Measurements from ENCODE around the gene KBTBD8.

The KBTBD8 gene, protein sequence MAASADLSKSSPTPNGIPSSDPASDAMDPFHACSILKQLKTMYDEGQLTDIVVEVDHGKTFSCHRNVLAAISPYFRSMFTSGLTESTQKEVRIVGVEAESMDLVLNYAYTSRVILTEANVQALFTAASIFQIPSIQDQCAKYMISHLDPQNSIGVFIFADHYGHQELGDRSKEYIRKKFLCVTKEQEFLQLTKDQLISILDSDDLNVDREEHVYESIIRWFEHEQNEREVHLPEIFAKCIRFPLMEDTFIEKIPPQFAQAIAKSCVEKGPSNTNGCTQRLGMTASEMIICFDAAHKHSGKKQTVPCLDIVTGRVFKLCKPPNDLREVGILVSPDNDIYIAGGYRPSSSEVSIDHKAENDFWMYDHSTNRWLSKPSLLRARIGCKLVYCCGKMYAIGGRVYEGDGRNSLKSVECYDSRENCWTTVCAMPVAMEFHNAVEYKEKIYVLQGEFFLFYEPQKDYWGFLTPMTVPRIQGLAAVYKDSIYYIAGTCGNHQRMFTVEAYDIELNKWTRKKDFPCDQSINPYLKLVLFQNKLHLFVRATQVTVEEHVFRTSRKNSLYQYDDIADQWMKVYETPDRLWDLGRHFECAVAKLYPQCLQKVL

DNA sequence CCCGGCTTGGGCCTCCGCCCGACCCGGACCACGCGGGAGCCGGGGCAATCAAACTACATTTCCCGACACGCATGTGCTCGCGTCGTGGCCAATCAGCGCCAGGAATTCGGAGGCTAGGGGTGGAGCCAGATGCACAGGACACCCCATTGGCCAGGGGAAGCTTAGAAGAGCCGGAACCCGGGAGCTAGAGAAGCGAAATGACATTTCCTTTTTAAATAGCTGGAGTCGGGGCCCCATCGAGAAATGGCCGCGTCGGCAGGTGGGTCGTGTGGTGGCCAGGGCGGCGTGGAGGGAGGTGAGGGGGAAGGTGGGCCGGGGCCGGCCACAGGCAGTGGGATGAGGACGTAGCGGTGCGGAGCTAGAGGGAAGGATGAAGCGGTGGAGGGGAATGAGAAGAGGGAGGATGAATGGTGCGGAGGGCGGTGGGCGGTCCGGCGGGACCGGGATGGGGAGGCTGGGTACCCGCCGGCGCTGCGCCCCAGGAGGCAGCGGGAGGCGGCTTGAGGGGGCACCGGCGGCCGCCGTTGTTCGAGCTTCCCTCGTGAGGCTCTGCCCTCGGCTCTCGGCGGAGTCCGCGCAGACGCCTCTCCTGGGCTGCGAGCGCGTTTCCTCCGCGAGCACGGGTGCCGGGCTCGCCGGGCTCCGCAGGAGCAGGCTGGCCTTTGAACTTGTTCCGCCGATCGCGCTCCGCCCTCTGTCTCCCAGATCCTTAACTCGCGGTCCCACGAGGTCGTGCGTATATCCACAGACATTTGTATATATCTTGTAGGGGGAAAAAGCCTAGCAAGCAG, at the start of gene KBTBD8:
KBTBD8 (plus strand) TSS at position 195 of the 791 bp plus-strand sequence; CDS start at position 244, 49 bp downstream.
- no peaks in the 10 kb centered on the region for H3K9me3 Mint-ChIP-seq
- H3K27me3 Mint-ChIP-seq (ENCODE audit: low read depth), result peaks cover 23% of the 10 kb centered on the region
- H3K27ac Mint-ChIP-seq, result peak within 1 kb of the TSS; percentile 89

DNA sequence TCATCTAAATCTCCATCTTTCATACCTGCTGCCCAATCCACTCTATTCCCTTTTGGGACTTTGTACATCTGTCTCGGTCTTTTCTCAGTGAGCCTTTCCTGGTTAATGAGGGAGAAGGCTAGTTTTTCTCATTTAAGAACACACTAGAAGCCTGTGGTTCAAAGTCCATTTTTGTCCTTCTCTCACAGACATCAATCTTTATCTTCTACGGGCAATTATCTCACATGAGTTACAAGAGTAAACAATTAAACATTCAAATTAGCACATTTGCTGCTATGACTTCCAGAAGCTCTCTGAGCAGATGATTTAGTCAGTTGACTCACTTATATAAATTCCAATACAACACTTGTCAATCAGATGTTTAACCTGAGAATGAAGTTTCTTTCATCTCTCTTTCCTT, 49.3 kb upstream of the KBTBD8 start:
- no peaks in the 10 kb centered on the region for H3K27me3 Mint-ChIP-seq (ENCODE audit: low read depth)
- no peaks in the 10 kb centered on the region for H3K4me1 Mint-ChIP-seq (ENCODE audit: low read depth)
- H3K9me3 Mint-ChIP-seq, result no peaks in the 10 kb centered on the region
- no peaks in the 10 kb centered on the region for H3K36me3 Mint-ChIP-seq (ENCODE audit: low read depth)
- H3K27ac Mint-ChIP-seq, result no peak overlapping the region
- no peak overlapping the region for H3K4me3 Mint-ChIP-seq

More for the DNA sequence above, at the start of gene KBTBD8:
- Mint-ChIP-seq H3K4me3 (peak within 1 kb of the TSS; percentile 93), H3K4me1 (ENCODE audit: low read depth) (peaks cover 21% of the 10 kb centered on the region), H3K36me3 (ENCODE audit: low read depth) (peaks cover 4% of the 10 kb centered on the region)

DNA sequence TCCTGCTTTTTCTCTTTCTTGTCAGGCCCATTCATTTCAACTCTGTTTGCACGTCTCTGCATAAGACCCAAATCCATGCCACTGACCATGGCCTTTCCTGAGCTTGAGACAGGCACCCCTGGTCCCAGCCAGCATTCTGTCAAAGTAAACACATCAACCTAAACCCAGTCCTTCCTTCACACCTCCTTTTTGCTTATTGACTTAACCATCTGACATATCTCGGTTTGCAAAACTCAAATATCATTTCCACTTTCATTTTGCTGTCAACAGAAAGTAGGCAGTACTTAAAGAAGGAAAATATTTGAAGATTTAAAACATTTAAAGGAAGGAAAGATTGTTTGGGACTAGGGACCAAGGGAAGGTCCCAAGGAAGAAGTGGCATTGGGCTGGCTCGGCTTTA, 48.2 kb upstream of the KBTBD8 start:
- Mint-ChIP-seq H3K4me3 (no peak overlapping the region), H3K36me3 (ENCODE audit: low read depth) (no peaks in the 10 kb centered on the region), H3K4me1 (ENCODE audit: low read depth) (no peaks in the 10 kb centered on the region), H3K9me3 (no peaks in the 10 kb centered on the region), H3K27me3 (ENCODE audit: low read depth) (no peaks in the 10 kb centered on the region), H3K27ac (no peak overlapping the region)

DNA sequence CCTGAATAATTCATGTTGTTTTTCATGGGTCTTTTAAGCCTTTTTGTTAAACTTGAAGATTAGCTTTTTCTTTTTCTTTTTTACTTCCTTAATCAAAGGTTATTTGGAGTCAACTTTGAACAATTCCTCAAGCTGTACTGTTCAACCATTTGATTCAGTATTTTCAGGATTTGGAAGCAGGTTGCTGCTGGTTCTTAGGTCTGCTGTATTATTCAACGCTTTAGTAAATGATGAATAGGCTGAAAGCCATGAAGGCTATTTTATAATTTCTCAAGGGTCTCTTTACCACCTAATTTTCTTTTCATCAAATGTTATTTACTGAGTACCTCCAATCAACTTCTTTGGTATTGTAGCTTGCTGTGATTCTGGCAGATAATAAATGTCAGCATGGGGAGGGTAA, 45.8 kb upstream of the KBTBD8 start:
- no peak overlapping the region for H3K27ac Mint-ChIP-seq
- H3K4me3 Mint-ChIP-seq, result no peak overlapping the region
- no peaks in the 10 kb centered on the region for H3K9me3 Mint-ChIP-seq
- no peaks in the 10 kb centered on the region for H3K27me3 Mint-ChIP-seq (ENCODE audit: low read depth)
- H3K4me1 Mint-ChIP-seq (ENCODE audit: low read depth), result no peaks in the 10 kb centered on the region
- no peaks in the 10 kb centered on the region for H3K36me3 Mint-ChIP-seq (ENCODE audit: low read depth)

DNA sequence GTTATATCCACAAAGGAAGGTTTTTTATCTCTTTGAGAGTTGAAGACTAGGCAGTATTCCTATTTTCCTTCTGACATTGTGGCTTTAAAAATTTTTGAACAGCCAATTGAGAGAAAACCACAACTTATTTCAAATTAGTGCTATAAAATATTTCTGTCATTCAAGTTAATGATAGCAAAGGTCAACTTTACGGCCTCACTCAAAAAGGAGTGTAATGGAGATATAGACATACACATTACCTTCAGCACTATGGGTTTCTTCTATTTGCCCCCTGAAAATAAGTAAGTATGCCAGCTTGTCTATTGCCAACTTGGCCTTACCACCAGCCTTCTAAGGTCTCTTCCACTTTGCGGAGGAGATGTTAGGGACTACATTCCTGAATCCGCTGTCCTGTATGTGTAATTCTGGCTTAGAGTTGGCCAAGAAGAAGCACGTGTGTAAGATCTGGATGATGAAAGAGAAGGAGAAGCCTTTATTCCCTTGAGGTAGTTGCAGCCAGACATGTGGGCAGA, 44.1 kb upstream of the KBTBD8 start:
- Mint-ChIP-seq H3K9me3 (no peaks in the 10 kb centered on the region), H3K36me3 (ENCODE audit: low read depth) (no peaks in the 10 kb centered on the region), H3K4me3 (no peak overlapping the region), H3K4me1 (ENCODE audit: low read depth) (no peaks in the 10 kb centered on the region), H3K27ac (no peak overlapping the region), H3K27me3 (ENCODE audit: low read depth) (no peaks in the 10 kb centered on the region)

DNA sequence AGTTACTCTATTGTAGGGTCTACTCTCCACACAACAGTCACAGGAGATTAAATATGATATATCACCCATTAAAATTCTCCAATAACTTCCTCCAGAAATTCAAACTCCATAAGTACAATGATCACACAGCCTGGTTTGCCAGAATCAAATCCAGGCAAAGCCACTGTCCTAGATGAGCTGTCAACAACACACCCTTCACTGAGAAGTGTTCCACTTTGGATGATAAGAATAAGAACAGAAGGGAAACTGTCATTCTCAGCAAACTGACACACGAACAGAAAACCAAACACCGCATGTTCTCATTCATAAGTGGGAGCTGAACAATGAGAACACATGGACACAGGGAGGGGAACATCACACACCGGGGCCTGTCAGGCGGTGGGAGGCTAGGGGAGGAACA, 41.4 kb upstream of the KBTBD8 start:
- H3K4me3 Mint-ChIP-seq, result no peak overlapping the region
- no peaks in the 10 kb centered on the region for H3K4me1 Mint-ChIP-seq (ENCODE audit: low read depth)
- no peaks in the 10 kb centered on the region for H3K9me3 Mint-ChIP-seq

DNA sequence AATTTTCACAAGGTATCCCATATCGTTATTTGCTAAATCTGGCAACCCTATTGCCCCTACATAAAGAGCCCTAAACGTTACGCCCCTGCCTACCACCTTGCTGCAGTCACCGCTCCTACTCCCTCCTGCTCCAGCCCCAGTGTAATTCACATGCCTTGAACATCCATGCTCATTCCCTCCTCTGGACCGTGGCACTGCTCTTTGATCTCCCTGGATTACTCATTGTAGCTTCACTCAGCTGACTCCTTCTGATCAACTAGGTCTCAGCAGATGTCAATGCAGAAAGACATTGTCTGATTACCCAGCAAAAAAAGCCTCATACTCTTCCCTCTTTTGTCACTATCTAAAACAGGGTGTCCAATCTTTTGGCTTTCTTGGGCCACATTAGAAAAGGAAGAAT, 40.7 kb upstream of the KBTBD8 start:
- no peak overlapping the region for H3K27ac Mint-ChIP-seq
- no peaks in the 10 kb centered on the region for H3K9me3 Mint-ChIP-seq
- H3K4me3 Mint-ChIP-seq, result no peak overlapping the region
- no peaks in the 10 kb centered on the region for H3K36me3 Mint-ChIP-seq (ENCODE audit: low read depth)
- no peaks in the 10 kb centered on the region for H3K4me1 Mint-ChIP-seq (ENCODE audit: low read depth)
- H3K27me3 Mint-ChIP-seq (ENCODE audit: low read depth), result peaks cover 6% of the 10 kb centered on the region

More for the DNA sequence above, 41.4 kb upstream of the KBTBD8 start:
- peaks cover 6% of the 10 kb centered on the region for H3K27me3 Mint-ChIP-seq (ENCODE audit: low read depth)
- no peak overlapping the region for H3K27ac Mint-ChIP-seq
- H3K36me3 Mint-ChIP-seq (ENCODE audit: low read depth), result no peaks in the 10 kb centered on the region

DNA sequence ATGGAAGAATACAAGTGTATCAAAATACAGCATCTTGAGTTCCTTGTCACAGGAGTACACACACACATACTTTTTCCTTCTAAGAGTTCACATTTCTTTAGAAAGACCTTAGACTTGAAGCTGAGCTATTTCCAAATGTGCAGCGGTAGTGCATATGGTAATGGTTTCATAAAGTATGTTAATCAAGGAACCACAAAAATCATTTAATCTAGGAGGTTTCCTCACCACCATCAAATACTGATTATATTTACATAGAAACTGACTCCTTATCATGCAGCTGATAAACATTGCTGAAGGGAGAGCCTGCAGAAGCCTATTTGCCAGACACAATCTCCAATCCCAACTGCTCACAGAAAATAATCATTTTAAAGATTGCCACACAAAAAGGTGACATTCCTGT, 40.0 kb upstream of the KBTBD8 start:
- no peaks in the 10 kb centered on the region for H3K9me3 Mint-ChIP-seq
- H3K27ac Mint-ChIP-seq, result no peak overlapping the region
- no peak overlapping the region for H3K4me3 Mint-ChIP-seq
- peaks cover 6% of the 10 kb centered on the region for H3K27me3 Mint-ChIP-seq (ENCODE audit: low read depth)
- H3K36me3 Mint-ChIP-seq (ENCODE audit: low read depth), result no peaks in the 10 kb centered on the region
- no peaks in the 10 kb centered on the region for H3K4me1 Mint-ChIP-seq (ENCODE audit: low read depth)

DNA sequence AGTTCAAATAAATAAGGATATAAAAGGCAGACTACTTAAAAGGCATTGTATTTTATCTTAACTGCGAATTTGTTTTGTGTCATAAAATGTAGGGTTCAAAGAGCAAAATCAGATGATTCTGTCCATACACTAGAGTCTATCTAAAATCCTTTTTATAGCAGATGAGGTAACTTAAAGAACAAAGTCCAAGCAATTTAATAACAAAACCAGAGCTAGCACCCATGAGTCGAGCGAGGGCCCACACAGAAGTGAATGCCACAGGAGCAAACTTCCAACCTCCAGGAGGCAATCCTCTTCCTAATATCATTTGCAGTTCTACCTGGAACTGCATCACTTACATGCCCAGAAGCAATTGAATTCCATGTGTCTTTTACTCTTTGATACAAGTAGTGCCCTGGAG, 35.4 kb upstream of the KBTBD8 start:
- no peaks in the 10 kb centered on the region for H3K36me3 Mint-ChIP-seq (ENCODE audit: low read depth)
- H3K4me1 Mint-ChIP-seq (ENCODE audit: low read depth), result no peaks in the 10 kb centered on the region
- H3K27me3 Mint-ChIP-seq (ENCODE audit: low read depth), result peaks cover 14% of the 10 kb centered on the region
- no peak overlapping the region for H3K27ac Mint-ChIP-seq
- H3K4me3 Mint-ChIP-seq, result no peak overlapping the region
- H3K9me3 Mint-ChIP-seq, result no peaks in the 10 kb centered on the region

DNA sequence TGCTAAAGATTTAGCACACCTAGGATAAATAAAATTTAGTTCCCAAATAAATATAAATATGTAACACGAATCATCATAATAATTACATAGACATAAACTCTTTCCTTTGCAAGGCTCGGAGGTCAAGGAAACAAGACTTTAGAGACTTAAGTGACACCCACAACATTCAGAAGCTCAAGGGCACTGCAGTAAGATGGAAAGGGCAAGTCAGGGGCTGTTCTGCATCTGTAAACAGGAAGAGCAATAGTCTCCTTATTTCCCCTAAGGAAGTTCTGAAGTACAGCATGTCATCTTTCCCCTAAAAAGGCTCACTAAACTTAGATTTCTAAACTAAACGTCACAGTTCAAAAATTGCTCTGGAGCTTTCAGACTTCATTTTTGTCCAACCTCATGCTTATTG, 26.9 kb upstream of the KBTBD8 start:
- Mint-ChIP-seq H3K4me3 (peak overlapping the region; percentile 27), H3K27ac (no peak overlapping the region), H3K4me1 (ENCODE audit: low read depth) (peaks cover 14% of the 10 kb centered on the region), H3K27me3 (ENCODE audit: low read depth) (peaks cover 7% of the 10 kb centered on the region), H3K9me3 (no peaks in the 10 kb centered on the region), H3K36me3 (ENCODE audit: low read depth) (no peaks in the 10 kb centered on the region)

DNA sequence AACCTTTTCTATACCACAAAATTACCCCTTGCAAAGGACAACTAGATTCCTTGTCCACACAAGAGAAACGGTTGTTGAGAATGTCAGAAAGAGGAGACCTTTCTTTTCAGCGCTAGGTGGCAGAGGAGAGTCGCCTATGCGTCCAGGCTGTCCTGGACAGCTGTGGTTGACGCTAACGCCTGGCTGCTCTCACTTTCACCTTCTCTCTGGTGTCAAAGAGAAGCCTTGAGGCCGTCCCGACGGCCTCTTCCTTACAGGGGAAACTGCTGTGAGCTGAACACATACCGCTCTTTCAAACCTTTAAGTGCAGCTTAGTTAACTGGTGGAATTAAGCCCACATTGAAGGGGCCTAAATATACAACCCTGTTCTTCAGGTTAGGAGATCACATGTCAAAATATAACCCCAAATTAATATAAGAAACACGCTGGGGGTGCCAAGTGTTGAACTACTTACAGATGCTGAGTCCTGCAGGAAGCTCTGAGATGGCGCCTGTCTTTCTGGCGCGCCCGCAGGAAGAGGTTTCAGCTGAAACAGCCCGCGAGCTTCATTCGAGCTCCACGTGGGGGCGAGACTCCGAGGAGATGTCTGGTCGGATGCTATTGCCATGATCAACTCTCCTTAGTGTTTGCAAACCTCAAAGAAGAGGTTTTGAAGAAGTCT, 26.1 kb upstream of the KBTBD8 start:
- Mint-ChIP-seq H3K9me3 (no peaks in the 10 kb centered on the region), H3K36me3 (ENCODE audit: low read depth) (no peaks in the 10 kb centered on the region), H3K4me1 (ENCODE audit: low read depth) (peaks cover 14% of the 10 kb centered on the region), H3K27ac (peak overlapping the region; percentile 14), H3K4me3 (peak overlapping the region; percentile 27), H3K27me3 (ENCODE audit: low read depth) (peaks cover 7% of the 10 kb centered on the region)

DNA sequence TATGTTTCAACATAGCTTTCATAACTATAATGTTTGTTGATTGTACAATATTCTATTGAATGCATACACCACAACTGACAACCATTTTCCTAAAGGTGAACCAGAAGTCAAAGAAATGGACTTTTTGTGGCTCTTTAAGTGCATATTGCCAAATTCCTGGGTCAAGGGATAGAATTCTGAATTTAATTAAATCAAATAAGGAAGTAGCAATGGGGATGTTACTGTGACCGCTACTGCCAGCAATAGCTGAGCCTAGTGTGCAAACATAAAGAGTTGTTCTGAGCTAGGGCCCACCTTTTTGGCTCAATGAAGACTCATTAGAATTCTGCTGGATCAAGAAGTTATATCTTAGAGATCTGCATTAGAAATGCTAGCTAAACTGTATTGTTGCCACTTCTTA, 17.3 kb upstream of the KBTBD8 start:
- peaks cover 19% of the 10 kb centered on the region for H3K27me3 Mint-ChIP-seq (ENCODE audit: low read depth)
- no peaks in the 10 kb centered on the region for H3K4me1 Mint-ChIP-seq (ENCODE audit: low read depth)
- no peaks in the 10 kb centered on the region for H3K9me3 Mint-ChIP-seq
- H3K4me3 Mint-ChIP-seq, result no peak overlapping the region
- no peak overlapping the region for H3K27ac Mint-ChIP-seq
- no peaks in the 10 kb centered on the region for H3K36me3 Mint-ChIP-seq (ENCODE audit: low read depth)

DNA sequence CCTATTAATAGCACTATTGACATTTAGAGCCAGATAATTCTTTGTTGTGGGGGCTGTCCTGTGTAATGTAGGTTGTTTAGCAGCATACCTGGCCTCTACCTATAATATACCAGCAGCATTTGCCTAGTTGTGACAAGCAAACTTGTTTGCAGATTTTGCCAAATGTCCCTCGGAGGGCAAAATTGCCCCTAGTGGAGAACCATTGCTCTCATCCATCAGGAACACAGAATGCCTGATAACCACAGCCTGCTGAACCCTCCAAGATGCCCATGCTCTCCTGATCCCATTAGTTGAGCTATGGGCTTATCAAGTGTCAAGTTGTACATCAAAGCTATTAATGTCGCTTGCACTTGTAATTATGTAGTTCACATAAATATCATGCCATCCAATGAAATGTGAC, 15.0 kb upstream of the KBTBD8 start:
- Mint-ChIP-seq H3K27ac (no peak overlapping the region), H3K9me3 (no peaks in the 10 kb centered on the region), H3K4me3 (no peak overlapping the region), H3K27me3 (ENCODE audit: low read depth) (peaks cover 19% of the 10 kb centered on the region), H3K36me3 (ENCODE audit: low read depth) (no peaks in the 10 kb centered on the region), H3K4me1 (ENCODE audit: low read depth) (no peaks in the 10 kb centered on the region)

DNA sequence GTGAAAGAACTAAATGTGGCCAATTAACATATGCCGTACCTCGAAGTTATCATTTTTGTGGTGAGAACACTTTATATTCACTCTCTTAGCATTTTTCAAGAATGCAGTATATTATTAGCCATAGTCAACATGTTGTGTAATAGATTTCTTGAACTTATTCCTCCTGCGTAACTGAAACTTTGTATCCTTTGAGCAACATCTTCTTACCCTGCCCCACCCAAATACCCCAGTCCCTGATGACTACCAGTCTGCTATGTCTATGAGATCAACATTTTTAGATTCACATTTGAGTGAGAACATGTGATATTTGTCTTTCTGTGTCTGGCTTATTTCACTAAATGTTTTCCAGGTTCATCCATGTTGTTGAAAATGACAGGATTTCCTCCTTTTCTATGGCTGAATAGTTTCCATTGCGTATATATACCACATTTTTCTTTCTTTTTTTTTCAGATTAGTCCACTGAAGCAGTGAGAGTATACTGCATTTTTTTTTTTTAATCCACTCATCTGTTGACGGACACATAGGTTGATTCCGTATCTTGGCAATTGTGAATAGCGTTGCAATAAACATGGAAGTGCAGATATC, 12.7 kb upstream of the KBTBD8 start:
- H3K4me3 Mint-ChIP-seq, result no peak overlapping the region

More for the DNA sequence above, 12.7 kb upstream of the KBTBD8 start:
- Mint-ChIP-seq H3K27me3 (ENCODE audit: low read depth) (peaks cover 19% of the 10 kb centered on the region), H3K36me3 (ENCODE audit: low read depth) (no peaks in the 10 kb centered on the region), H3K4me1 (ENCODE audit: low read depth) (no peaks in the 10 kb centered on the region), H3K9me3 (no peaks in the 10 kb centered on the region), H3K27ac (no peak overlapping the region)
